SK-N-SH treated with all-trans-retinoic acid at 6 μM for 48 hours (cell line): ENCODE results near the gene CACNA1D.

Experiments used
- ATAC-seq: fragments of 200-7000 bp; cut with Tn5 transposase; 3 replicates; pipeline ENCODE4 v1.9.1; 2020; ENCODE audit warnings: mild to moderate bottlenecking, moderate library complexity
- ARNTL ChIP-seq: fragments of 450-650 bp; formaldehyde crosslinking; IDR thresholded peaks from 2 replicates; pipeline ENCODE4 v1.5.0; 2020; ENCODE audit warnings: low read depth, mild to moderate bottlenecking, moderate library complexity, borderline replicate concordance
- BACH2 ChIP-seq: fragments of 250-450 bp; sonication (Bioruptor Pico); IDR thresholded peaks from 2 replicates; pipeline ENCODE4 v1.9.0; 2021; ENCODE audit warnings: mild to moderate bottlenecking, borderline replicate concordance
- CSDC2 ChIP-seq: fragments of 250-450 bp; sonication (Bioruptor Pico); IDR thresholded peaks from 2 replicates; pipeline ENCODE4 v1.5.0; 2020; ENCODE audit warnings: mild to moderate bottlenecking, moderate library complexity
- CSRNP3 ChIP-seq: fragments of 250-450 bp; sonication (Bioruptor Pico); IDR thresholded peaks from 2 replicates; pipeline ENCODE4 v1.5.1; 2021; ENCODE audit warnings: mild to moderate bottlenecking, moderate library complexity
- ESRRG ChIP-seq: fragments of 250-450 bp; sonication (Bioruptor Pico); IDR thresholded peaks from 2 replicates; pipeline ENCODE4 v1.6.1; 2021; ENCODE audit warnings: mild to moderate bottlenecking
- ISL1 ChIP-seq: fragments of 250-450 bp; sonication (Bioruptor Pico); IDR thresholded peaks from 2 replicates; pipeline ENCODE4 v2.1.2; 2022; ENCODE audit warnings: mild to moderate bottlenecking, moderate library complexity
- OSR1 ChIP-seq: fragments of 250-450 bp; sonication (Bioruptor Pico); IDR thresholded peaks from 2 replicates; pipeline ENCODE4 v1.8.0; 2022; ENCODE audit warnings: moderate library complexity, mild to moderate bottlenecking, inconsistent platforms
- RARB ChIP-seq: fragments of 250-450 bp; sonication (Bioruptor Pico); IDR thresholded peaks from 2 replicates; pipeline ENCODE4 v1.8.0; 2021; ENCODE audit warnings: mild to moderate bottlenecking, moderate library complexity
- SNAI2 ChIP-seq: fragments of 250-450 bp; sonication (Bioruptor Pico); IDR thresholded peaks from 2 replicates; pipeline ENCODE4 v1.5.0; 2020; ENCODE audit warnings: mild to moderate bottlenecking, moderate library complexity
- TCF4 ChIP-seq: fragments of 250-450 bp; sonication (Bioruptor Pico); IDR thresholded peaks from 2 replicates; pipeline ENCODE4 v1.8.0; 2021; ENCODE audit warnings: mild to moderate bottlenecking, moderate library complexity, borderline replicate concordance
- TOX ChIP-seq: fragments of 250-450 bp; sonication (Bioruptor Pico); IDR thresholded peaks from 2 replicates; pipeline ENCODE4 v1.8.0; 2021; ENCODE audit warnings: mild to moderate bottlenecking, moderate library complexity, borderline replicate concordance
- ZC3H10 ChIP-seq: fragments of 250-450 bp; sonication (Bioruptor Pico); IDR thresholded peaks from 2 replicates; pipeline ENCODE4 v1.5.1; 2021; ENCODE audit warnings: mild to moderate bottlenecking, moderate library complexity
- ZFP30 ChIP-seq: fragments of 450-650 bp; formaldehyde crosslinking; IDR thresholded peaks from 2 replicates; pipeline ENCODE4 v1.5.0; 2022; ENCODE audit warnings: mild to moderate bottlenecking, moderate library complexity
- ZNF565 ChIP-seq: fragments of 450-650 bp; formaldehyde crosslinking; conservative IDR thresholded peaks from 2 replicates; pipeline ENCODE4 v1.5.0; 2020; ENCODE audit warnings: low read depth, mild to moderate bottlenecking, moderate library complexity
- ZNF70 ChIP-seq: fragments of 450-650 bp; formaldehyde crosslinking; IDR thresholded peaks from 2 replicates; pipeline ENCODE4 v1.5.0; 2020; ENCODE audit warnings: mild to moderate bottlenecking, moderate library complexity
- ZNF8 ChIP-seq: fragments of 450-650 bp; formaldehyde crosslinking; IDR thresholded peaks from 2 replicates; pipeline ENCODE4 v1.5.0; 2020; ENCODE audit warnings: mild to moderate bottlenecking, moderate library complexity
- TF ChIP-seq, protein P1 (sequence below): fragments of 250-450 bp; sonication (Bioruptor Pico); IDR thresholded peaks from 2 replicates; pipeline ENCODE4 v1.5.0; 2020; ENCODE audit warnings: mild to moderate bottlenecking, moderate library complexity
- TF ChIP-seq, protein P2 (sequence below): fragments of 250-450 bp; sonication (Bioruptor Pico); IDR thresholded peaks from 2 replicates; pipeline ENCODE4 v1.8.0; 2021; ENCODE audit warnings: low read depth, mild to moderate bottlenecking, moderate library complexity, borderline replicate concordance
- TF ChIP-seq, protein P3 (sequence below): fragments of 250-450 bp; sonication (Bioruptor Pico); IDR thresholded peaks from 2 replicates; pipeline ENCODE4 v1.8.0; 2020; ENCODE audit warnings: mild to moderate bottlenecking, moderate library complexity, borderline replicate concordance
- TF ChIP-seq, protein P4 (sequence below): fragments of 250-450 bp; sonication (Bioruptor Pico); IDR thresholded peaks from 2 replicates; pipeline ENCODE4 v1.5.1; 2020; ENCODE audit warnings: low read depth, mild to moderate bottlenecking, moderate library complexity

Gene CACNA1D

DNA sequence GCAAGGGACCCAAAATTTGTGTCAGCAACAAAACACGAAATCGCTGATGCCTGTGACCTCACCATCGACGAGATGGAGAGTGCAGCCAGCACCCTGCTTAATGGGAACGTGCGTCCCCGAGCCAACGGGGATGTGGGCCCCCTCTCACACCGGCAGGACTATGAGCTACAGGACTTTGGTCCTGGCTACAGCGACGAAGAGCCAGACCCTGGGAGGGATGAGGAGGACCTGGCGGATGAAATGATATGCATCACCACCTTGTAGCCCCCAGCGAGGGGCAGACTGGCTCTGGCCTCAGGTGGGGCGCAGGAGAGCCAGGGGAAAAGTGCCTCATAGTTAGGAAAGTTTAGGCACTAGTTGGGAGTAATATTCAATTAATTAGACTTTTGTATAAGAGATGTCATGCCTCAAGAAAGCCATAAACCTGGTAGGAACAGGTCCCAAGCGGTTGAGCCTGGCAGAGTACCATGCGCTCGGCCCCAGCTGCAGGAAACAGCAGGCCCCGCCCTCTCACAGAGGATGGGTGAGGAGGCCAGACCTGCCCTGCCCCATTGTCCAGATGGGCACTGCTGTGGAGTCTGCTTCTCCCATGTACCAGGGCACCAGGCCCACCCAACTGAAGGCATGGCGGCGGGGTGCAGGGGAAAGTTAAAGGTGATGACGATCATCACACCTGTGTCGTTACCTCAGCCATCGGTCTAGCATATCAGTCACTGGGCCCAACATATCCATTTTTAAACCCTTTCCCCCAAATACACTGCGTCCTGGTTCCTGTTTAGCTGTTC, 316.9 kb downstream of the CACNA1D start:
- TF ChIP-seq CSRNP3 (CRISPR knock-in tag) (no peak), ESRRG (no peak), TCF4 (no peak), SNAI2 (CRISPR knock-in tag) (no peak), ZFP30 (no peak), ZNF565 (CRISPR knock-in tag) (no peak), OSR1 (no peak), BACH2 (CRISPR knock-in tag) (no peak), CSDC2 (CRISPR knock-in tag) (no peak), TOX (CRISPR knock-in tag) (no peak), ZC3H10 (CRISPR knock-in tag) (no peak), ARNTL (CRISPR knock-in tag) (no peak), ISL1 (CRISPR knock-in tag) (no peak), ZNF70 (CRISPR knock-in tag) (no peak), ZNF8 (CRISPR knock-in tag) (no peak)
- TF ChIP-seq, protein P1, sequence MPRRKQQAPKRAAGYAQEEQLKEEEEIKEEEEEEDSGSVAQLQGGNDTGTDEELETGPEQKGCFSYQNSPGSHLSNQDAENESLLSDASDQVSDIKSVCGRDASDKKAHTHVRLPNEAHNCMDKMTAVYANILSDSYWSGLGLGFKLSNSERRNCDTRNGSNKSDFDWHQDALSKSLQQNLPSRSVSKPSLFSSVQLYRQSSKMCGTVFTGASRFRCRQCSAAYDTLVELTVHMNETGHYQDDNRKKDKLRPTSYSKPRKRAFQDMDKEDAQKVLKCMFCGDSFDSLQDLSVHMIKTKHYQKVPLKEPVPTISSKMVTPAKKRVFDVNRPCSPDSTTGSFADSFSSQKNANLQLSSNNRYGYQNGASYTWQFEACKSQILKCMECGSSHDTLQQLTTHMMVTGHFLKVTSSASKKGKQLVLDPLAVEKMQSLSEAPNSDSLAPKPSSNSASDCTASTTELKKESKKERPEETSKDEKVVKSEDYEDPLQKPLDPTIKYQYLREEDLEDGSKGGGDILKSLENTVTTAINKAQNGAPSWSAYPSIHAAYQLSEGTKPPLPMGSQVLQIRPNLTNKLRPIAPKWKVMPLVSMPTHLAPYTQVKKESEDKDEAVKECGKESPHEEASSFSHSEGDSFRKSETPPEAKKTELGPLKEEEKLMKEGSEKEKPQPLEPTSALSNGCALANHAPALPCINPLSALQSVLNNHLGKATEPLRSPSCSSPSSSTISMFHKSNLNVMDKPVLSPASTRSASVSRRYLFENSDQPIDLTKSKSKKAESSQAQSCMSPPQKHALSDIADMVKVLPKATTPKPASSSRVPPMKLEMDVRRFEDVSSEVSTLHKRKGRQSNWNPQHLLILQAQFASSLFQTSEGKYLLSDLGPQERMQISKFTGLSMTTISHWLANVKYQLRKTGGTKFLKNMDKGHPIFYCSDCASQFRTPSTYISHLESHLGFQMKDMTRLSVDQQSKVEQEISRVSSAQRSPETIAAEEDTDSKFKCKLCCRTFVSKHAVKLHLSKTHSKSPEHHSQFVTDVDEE (CRISPR knock-in tag) = no peak
- TF ChIP-seq, protein P2, sequence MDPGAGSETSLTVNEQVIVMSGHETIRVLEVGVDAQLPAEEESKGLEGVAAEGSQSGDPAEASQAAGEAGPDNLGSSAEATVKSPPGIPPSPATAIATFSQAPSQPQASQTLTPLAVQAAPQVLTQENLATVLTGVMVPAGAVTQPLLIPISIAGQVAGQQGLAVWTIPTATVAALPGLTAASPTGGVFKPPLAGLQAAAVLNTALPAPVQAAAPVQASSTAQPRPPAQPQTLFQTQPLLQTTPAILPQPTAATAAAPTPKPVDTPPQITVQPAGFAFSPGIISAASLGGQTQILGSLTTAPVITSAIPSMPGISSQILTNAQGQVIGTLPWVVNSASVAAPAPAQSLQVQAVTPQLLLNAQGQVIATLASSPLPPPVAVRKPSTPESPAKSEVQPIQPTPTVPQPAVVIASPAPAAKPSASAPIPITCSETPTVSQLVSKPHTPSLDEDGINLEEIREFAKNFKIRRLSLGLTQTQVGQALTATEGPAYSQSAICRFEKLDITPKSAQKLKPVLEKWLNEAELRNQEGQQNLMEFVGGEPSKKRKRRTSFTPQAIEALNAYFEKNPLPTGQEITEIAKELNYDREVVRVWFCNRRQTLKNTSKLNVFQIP = no peak
- TF ChIP-seq, protein P3, sequence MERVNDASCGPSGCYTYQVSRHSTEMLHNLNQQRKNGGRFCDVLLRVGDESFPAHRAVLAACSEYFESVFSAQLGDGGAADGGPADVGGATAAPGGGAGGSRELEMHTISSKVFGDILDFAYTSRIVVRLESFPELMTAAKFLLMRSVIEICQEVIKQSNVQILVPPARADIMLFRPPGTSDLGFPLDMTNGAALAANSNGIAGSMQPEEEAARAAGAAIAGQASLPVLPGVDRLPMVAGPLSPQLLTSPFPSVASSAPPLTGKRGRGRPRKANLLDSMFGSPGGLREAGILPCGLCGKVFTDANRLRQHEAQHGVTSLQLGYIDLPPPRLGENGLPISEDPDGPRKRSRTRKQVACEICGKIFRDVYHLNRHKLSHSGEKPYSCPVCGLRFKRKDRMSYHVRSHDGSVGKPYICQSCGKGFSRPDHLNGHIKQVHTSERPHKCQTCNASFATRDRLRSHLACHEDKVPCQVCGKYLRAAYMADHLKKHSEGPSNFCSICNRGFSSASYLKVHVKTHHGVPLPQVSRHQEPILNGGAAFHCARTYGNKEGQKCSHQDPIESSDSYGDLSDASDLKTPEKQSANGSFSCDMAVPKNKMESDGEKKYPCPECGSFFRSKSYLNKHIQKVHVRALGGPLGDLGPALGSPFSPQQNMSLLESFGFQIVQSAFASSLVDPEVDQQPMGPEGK = no peak
- TF ChIP-seq, protein P4, sequence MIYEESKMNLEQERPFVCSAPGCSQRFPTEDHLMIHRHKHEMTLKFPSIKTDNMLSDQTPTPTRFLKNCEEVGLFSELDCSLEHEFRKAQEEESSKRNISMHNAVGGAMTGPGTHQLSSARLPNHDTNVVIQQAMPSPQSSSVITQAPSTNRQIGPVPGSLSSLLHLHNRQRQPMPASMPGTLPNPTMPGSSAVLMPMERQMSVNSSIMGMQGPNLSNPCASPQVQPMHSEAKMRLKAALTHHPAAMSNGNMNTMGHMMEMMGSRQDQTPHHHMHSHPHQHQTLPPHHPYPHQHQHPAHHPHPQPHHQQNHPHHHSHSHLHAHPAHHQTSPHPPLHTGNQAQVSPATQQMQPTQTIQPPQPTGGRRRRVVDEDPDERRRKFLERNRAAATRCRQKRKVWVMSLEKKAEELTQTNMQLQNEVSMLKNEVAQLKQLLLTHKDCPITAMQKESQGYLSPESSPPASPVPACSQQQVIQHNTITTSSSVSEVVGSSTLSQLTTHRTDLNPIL = no peak
- no peak for ATAC-seq

- no peak for ATAC-seq
- TF ChIP-seq ZNF565 (CRISPR knock-in tag) (no peak), ESRRG (no peak), RARB (CRISPR knock-in tag) (no peak), TCF4 (no peak), ZFP30 (no peak), ZC3H10 (CRISPR knock-in tag) (no peak), ISL1 (CRISPR knock-in tag) (no peak)
- TF ChIP-seq, protein P4 = no peak
- TF ChIP-seq, protein P2 = no peak
Observed at GRCh38 chr3:53812434-53812833, 318.0 kb downstream of the CACNA1D start.
